Fibroblast of skin of scalp (primary cell): ENCODE measurements around the gene CTRB2.
"Not testable (repeated sequence)": the region's sequence is repeated elsewhere in the genome, so short reads cannot be mapped to it uniquely, and the experiment has no call there.

Experiments
- DNase-seq: peaks from one replicate; pipeline ENCODE4 v3.0.0-alpha.2; 2013

The CTRB2 gene

GRCh38 chr16:75242436-75243078 lies 35.6 kb upstream of the CTRB2 start:
- not testable (repeated sequence) for DNase-seq

GRCh38 chr16:75241955-75242354 lies 35.0 kb upstream of the CTRB2 start:
- no peak for DNase-seq

- DNase-seq = no peak
These were observed 34.5 kb upstream of the CTRB2 start for GRCh38 chr16:75241412-75241811.

- not testable (repeated sequence) for DNase-seq
These were observed 33.7 kb upstream of the CTRB2 start for GRCh38 chr16:75240633-75241032.

GRCh38 chr16:75239542-75240122 lies 32.7 kb upstream of the CTRB2 start:
- no peak for DNase-seq

- DNase-seq = peak; percentile 53
These were observed 32.0 kb upstream of the CTRB2 start for GRCh38 chr16:75238853-75239541.

- DNase-seq = peak; percentile 94
These were observed 31.3 kb upstream of the CTRB2 start for GRCh38 chr16:75238132-75238852.

- no peak for DNase-seq
These were observed 30.6 kb upstream of the CTRB2 start for GRCh38 chr16:75237398-75238131.

GRCh38 chr16:75236736-75237397 lies 29.9 kb upstream of the CTRB2 start:
- DNase-seq = no peak

GRCh38 chr16:75236232-75236631 lies 29.3 kb upstream of the CTRB2 start:
- no peak for DNase-seq

GRCh38 chr16:75235721-75236193 lies 28.8 kb upstream of the CTRB2 start:
- DNase-seq = no peak

GRCh38 chr16:75234856-75235696 lies 28.1 kb upstream of the CTRB2 start:
- no peak for DNase-seq

GRCh38 chr16:75233611-75233938 lies 26.6 kb upstream of the CTRB2 start:
- DNase-seq = no peak

- DNase-seq = no peak
These were observed 24.6 kb upstream of the CTRB2 start for GRCh38 chr16:75231570-75231969.

GRCh38 chr16:75230471-75231110 lies 23.6 kb upstream of the CTRB2 start:
- DNase-seq = no peak

GRCh38 chr16:75229172-75230031 lies 22.4 kb upstream of the CTRB2 start:
- DNase-seq = no peak

GRCh38 chr16:75228143-75228976 lies 21.4 kb upstream of the CTRB2 start:
- no peak for DNase-seq

GRCh38 chr16:75227361-75228142 lies 20.6 kb upstream of the CTRB2 start:
- no peak for DNase-seq
